Adrenal gland (tissue), 12 donors: Measurements from ENCODE around the gene KCTD13. TPM values are rescaled to one million over a fixed set of nuclear protein-coding genes. Genes with fewer than 3 reads are reported as not detected.

Experiments
- DNase-seq, 7 donors: peaks; one replicate each; pipeline ENCODE4 v3.0.0-alpha.2; 2019 to 2020
- H3K27ac ChIP-seq, 5 donors: fragments of 200-600 bp; sonication (generic) in 4 of 5; 1 replicate in 3 of 5; 2 replicates in 2 of 5; pipeline versions ENCODE4 v1.5.1 to v1.8.0; 2016 to 2020; ENCODE audit warnings: mild to moderate bottlenecking in 1 of 5
- H3K27me3 ChIP-seq: fragments of 200-600 bp; 2 replicates; pipeline ENCODE4 v1.8.0; 2021
- H3K36me3 ChIP-seq, 2 donors: fragments of 200-600 bp; replicated peaks in 1 of 2; 1 replicate in 1 of 2; 2 replicates in 1 of 2; pipeline versions ENCODE4 v1.5.1 to v1.8.0; 2018 to 2022
- H3K4me1 ChIP-seq, 2 donors: fragments of 200-600 bp; replicated peaks in 1 of 2; 1 replicate in 1 of 2; 2 replicates in 1 of 2; pipeline versions ENCODE4 v1.5.1 to v1.8.0; 2018 to 2021
- H3K4me3 ChIP-seq, 4 donors: fragments of 200-600 bp; sonication (generic) in 3 of 4; one replicate each; pipeline ENCODE4 v1.5.1; 2016 to 2018
- H3K9me3 ChIP-seq, 3 donors: fragments of 200-600 bp; sonication (generic) in 1 of 3; replicated peaks in 1 of 3; 1 replicate in 2 of 3; 2 replicates in 1 of 3; pipeline versions ENCODE4 v1.5.1 to v1.8.0; 2016 to 2021
- POLR2A ChIP-seq, 2 donors: fragments of 450-650 bp; IDR thresholded peaks; one replicate each; pipeline ENCODE4 v1.6.1; 2017; ENCODE audit warnings: antibody characterized with exemption in 2 of 2, mild to moderate bottlenecking in 2 of 2, moderate library complexity in 1 of 2
- WGBS, 4 donors: extraction: QIAGEN DNeasy Blood & Tissue Kit in 2 of 4; methylation state at CpG; one replicate each; pipeline versions ENCODE4 v1.1.5 to v1.1.7; 2013 to 2017; 5-methylcytosine and 5-hydroxymethylcytosine counted together
- intact Hi-C, 2 donors: fragments of 100-400 bp; cut with DNase I; formaldehyde crosslinking; loops; one replicate each; pipeline versions ENCODE4 v1.14.1 to v1.15.0; 2022 to 2023
- polyA plus RNA-seq, 3 donors: library from polyadenylated mRNA; stranded (reverse); fragments of 200-250 nt in 2 of 3; fragments of 350-450 nt in 1 of 3; fragmentation: Illumina TruSeq in 1 of 3; extraction: RNeasy Lipid Tissue Mini Kit (QIAGEN cat#74804) in 1 of 3; gene quantifications; one replicate each; pipeline ENCODE4 v1.2.3, GENCODE V29; 2013 to 2014
- total RNA-seq, 9 donors: library from RNA; depleted of rRNA in 4 of 9; stranded (reverse); fragments of >200 nt in 4 of 9; fragments of 120-200 nt in 1 of 9; fragmentation: NEBNext Ultra II Directional in 1 of 9; extraction: Animal tissue kit (Norgen Biotek cat#: 25700) in 1 of 9; gene quantifications; one replicate each; pipeline versions ENCODE4 v1.1.0 to v1.2.4, GENCODE V29; 2013 to 2023
- TF ChIP-seq, protein P1 (sequence below), 6 experiments: fragments of 450-650 bp in 4 of 6; fragments of 200-600 bp in 2 of 6; sonication (generic) in 1 of 6; IDR thresholded peaks; 1 replicate in 5 of 6; 2 replicates in 1 of 6; pipeline versions ENCODE4 v1.5.1 to v1.8.0; 2016 to 2021; ENCODE audit warnings: antibody characterized with exemption in 6 of 6, mild to moderate bottlenecking in 2 of 6, moderate library complexity in 1 of 6
- donor health status: healthy with polysubstance abuse.
- donor health status: Bipolar disorder and iron deficiency.
- donor health status: DM: yes; HTN: yes; CAD: no.
- donor health status: DM: no; HTN: no; CAD: no.
- donor health status: DM: no; HTN: no; CAD: no.
- donor health status: DM: yes; HTN: yes; CAD: no.

KCTD13 gene
- total and polyA plus RNA-seq, 12 donors, result 6.2 to 39.4 (median 21.4) TPM

DNA sequence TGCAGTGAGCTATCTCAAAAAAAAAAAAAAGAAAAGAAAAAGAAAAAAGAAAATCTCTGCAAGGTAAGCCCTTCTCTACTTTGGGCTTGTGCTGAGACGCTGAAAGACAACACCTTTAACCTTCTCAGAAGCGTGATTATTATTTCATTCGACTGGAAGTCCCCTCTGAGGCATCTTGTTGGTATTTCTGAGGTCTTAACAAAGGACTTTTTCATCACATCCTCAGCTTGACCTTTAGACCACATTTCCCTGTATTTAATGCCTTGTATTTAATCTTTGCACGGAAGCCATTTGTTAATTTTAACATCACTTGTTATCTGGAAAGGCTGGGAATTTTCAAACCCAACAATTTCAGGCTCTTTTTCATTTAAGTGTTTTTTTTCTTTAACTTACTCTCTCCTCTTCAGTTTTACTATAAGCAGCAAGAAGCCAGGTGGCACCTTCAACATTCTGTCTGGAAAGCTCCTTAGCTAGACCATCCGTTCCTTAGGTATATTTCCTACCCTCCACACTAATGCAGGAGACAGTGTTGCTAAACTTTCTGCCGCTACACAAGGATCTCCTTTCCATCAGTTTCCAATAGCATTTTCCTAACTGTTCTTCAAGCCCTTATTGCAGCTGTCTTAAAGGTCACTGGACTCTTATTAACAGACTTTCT is 10.3 kb downstream of the KCTD13 start:
- TF ChIP-seq POLR2A (IDR thresholded peaks at IDR 0.05), result no peak
- TF ChIP-seq, protein P1, sequence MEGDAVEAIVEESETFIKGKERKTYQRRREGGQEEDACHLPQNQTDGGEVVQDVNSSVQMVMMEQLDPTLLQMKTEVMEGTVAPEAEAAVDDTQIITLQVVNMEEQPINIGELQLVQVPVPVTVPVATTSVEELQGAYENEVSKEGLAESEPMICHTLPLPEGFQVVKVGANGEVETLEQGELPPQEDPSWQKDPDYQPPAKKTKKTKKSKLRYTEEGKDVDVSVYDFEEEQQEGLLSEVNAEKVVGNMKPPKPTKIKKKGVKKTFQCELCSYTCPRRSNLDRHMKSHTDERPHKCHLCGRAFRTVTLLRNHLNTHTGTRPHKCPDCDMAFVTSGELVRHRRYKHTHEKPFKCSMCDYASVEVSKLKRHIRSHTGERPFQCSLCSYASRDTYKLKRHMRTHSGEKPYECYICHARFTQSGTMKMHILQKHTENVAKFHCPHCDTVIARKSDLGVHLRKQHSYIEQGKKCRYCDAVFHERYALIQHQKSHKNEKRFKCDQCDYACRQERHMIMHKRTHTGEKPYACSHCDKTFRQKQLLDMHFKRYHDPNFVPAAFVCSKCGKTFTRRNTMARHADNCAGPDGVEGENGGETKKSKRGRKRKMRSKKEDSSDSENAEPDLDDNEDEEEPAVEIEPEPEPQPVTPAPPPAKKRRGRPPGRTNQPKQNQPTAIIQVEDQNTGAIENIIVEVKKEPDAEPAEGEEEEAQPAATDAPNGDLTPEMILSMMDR (IDR thresholded peaks at IDR 0.05), result no peak
- Histone ChIP-seq H3K27me3 (no peaks in the 10 kb centered on the region), H3K4me1 (no peaks in the 10 kb centered on the region), H3K27ac (no peak overlapping the region), H3K4me3 (no peak overlapping the region), H3K9me3 (no peaks in the 10 kb centered on the region), H3K36me3 (peaks cover 0 to 23% of the 10 kb centered on the region in 2 donors)
- DNase-seq, result no peak
- intact Hi-C loops, result no loop called here
- WGBS, 4 donors, result 80 to 84% (median 83%) methylated on average over 6 of the region's 6 CpGs

DNA sequence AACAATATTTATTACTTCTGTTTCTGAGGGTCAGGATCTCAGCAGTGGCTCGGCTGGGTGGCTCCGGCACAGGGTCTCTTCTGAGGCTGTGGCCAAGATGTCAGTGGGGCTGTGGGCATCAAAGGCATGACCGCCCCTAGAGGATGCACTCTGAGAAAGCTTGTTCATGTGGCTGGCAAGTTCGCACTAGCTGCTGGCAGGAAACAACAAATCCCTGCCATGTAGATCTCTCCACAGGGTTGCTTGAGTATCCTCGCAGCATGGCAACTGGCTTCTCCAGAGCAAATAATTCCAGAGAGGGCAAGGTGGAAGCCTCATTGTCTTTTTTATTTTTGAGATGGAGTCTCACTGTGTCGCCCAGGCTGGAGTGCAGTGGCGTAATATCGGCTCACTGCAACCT is 12.5 kb downstream of the KCTD13 start:
- Histone ChIP-seq H3K9me3 (no peaks in the 10 kb centered on the region), H3K4me1 (no peaks in the 10 kb centered on the region), H3K27me3 (no peaks in the 10 kb centered on the region), H3K36me3 (peaks cover 0 to 7% of the 10 kb centered on the region in 2 donors), H3K27ac (no peak overlapping the region), H3K4me3 (no peak overlapping the region)
- DNase-seq, result no peak
- WGBS, 4 donors, result 95 to 99% (median 98%) methylated on average over 8 of the region's 8 CpGs
- TF ChIP-seq POLR2A (IDR thresholded peaks at IDR 0.05), result no peak
- TF ChIP-seq, protein P1 (IDR thresholded peaks at IDR 0.05), result no peak
- intact Hi-C loops, result no loop called here

DNA sequence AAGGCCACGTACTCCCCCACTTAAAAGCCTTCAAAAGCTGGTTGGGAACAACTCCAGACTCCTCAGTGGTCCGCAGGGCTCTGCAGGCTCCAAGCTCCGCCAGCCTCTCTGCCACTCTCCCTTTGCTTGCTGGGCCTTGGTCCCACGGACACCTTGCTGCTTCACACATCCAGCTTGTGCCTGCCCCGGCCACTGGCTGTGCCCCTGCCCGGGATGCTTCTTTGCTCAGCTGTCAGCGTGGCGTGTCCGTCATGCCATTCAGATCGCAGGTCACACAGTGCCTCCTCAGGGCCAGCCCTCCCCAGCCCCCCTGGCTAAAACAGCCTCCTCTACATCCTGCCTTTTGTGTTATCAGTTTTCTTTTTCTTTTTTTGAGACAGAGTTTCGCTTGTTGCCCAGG is 13.9 kb downstream of the KCTD13 start:
- Histone ChIP-seq H3K4me1 (no peaks in the 10 kb centered on the region), H3K27ac (no peak overlapping the region), H3K36me3 (peaks cover 0 to 5% of the 10 kb centered on the region in 2 donors), H3K27me3 (no peaks in the 10 kb centered on the region), H3K4me3 (no peak overlapping the region), H3K9me3 (no peaks in the 10 kb centered on the region)
- WGBS, 4 donors, result 67 to 80% (median 75%) methylated on average over 8 to 11 of the region's 11 CpGs
- TF ChIP-seq, protein P1 (IDR thresholded peaks at IDR 0.05), result no peak
- TF ChIP-seq POLR2A (IDR thresholded peaks at IDR 0.05), result no peak
- intact Hi-C loops, result no loop called here
- no peak for DNase-seq

DNA sequence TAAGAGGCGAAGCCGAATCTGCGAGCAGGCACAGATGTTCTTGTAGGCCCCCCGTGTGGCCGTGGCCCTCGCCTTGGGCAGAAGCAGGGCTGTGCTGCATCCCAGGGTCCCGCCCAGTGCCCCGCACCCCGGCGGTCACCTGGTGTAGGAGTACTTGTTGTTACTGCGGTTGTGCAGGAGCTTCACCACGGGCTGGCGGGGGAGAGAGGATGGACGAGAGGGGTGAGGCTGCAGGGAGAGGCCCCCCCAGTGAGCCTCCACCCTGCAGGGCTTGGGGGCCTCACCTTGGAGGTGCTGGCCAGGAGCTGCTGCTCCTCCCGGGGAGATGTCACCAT is 14.4 kb downstream of the KCTD13 start:
- TF ChIP-seq, protein P1 (IDR thresholded peaks at IDR 0.05), result no peak
- intact Hi-C loops, result no loop called here
- Histone ChIP-seq H3K4me1 (no peaks in the 10 kb centered on the region), H3K27ac (no peak overlapping the region), H3K4me3 (no peak overlapping the region), H3K9me3 (no peaks in the 10 kb centered on the region), H3K27me3 (no peaks in the 10 kb centered on the region), H3K36me3 (peaks cover 0 to 1% of the 10 kb centered on the region in 2 donors)
- DNase-seq, result no peak
- 71 to 85% (median 81%) methylated on average over 3 to 15 of the region's 15 CpGs for WGBS, 4 donors
